ENCODE data around the gene GPR132.

DNA sequence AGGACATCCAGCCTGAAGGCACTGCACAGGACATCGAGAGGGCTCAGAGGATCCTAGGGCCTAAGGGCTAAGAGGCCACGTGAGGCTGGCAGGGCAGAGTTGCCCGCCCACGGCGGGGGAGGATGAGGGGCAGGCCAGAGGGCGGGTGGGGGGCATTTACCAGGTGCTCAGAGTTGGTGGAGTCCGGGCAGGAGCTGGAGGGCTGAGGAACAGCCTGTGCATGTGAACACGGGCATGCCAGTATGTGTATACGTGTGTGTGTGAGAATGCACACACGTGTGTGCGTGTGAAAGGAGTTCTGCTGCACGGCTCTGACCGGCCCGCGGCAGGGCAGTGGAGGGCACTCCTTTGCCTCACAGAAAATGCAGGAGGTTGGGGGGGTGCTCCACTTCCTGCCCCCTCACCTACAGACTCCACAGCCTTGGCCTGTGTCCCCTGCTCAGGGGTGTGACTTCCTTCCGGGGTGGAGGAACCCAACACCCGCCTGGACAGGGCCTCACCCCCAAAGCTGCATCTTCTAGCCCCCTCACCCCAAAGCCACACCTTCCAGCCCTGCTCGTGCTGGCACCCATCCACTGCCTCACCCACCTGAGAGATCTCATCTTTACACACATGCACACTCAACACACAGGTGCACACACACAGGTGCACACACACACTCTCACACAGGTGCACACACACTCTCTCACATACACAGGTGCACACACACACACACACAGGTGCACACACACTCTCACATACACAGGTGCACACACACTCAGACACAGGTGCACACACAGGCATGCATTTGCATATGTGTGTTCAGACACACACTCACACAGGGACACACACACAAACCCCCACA is 11.8 kb upstream of the GPR132 start:
- TF ChIP-seq, protein P1, sequence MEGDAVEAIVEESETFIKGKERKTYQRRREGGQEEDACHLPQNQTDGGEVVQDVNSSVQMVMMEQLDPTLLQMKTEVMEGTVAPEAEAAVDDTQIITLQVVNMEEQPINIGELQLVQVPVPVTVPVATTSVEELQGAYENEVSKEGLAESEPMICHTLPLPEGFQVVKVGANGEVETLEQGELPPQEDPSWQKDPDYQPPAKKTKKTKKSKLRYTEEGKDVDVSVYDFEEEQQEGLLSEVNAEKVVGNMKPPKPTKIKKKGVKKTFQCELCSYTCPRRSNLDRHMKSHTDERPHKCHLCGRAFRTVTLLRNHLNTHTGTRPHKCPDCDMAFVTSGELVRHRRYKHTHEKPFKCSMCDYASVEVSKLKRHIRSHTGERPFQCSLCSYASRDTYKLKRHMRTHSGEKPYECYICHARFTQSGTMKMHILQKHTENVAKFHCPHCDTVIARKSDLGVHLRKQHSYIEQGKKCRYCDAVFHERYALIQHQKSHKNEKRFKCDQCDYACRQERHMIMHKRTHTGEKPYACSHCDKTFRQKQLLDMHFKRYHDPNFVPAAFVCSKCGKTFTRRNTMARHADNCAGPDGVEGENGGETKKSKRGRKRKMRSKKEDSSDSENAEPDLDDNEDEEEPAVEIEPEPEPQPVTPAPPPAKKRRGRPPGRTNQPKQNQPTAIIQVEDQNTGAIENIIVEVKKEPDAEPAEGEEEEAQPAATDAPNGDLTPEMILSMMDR (IDR thresholded peaks at IDR 0.05) = no peak
- no peak for TF ChIP-seq POLR2A (IDR thresholded peaks at IDR 0.05)
